ENCODE measurements around the gene GSC.
"Not testable (repeated sequence)": the region's sequence is repeated elsewhere in the genome, so short reads cannot be mapped to it uniquely, and the experiment has no call there.

Gene GSC

GRCh38 chr14:94769391-94770250, at the start of gene GSC:
GSC (minus strand) TSS chr14:94770113; CDS start chr14:94770015, 98 bp downstream.
- DNase-seq: no peak

GRCh38 chr14:94819531-94819930, 49.6 kb upstream of the GSC start:
- no peak for DNase-seq

- DNase-seq: no peak
Measured at GRCh38 chr14:94816113-94816512, 46.2 kb upstream of the GSC start.

GRCh38 chr14:94805680-94806288, 35.9 kb upstream of the GSC start:
- DNase-seq: no peak

- DNase-seq: no peak
Measured at GRCh38 chr14:94801225-94801624, 31.3 kb upstream of the GSC start.

- not testable (repeated sequence) for DNase-seq
Measured at GRCh38 chr14:94800764-94801163, 30.9 kb upstream of the GSC start.

GRCh38 chr14:94797887-94798286, 28.0 kb upstream of the GSC start:
- no peak for DNase-seq

- no peak for DNase-seq
Measured at GRCh38 chr14:94796278-94796677, 26.4 kb upstream of the GSC start.

GRCh38 chr14:94795372-94795771, 25.5 kb upstream of the GSC start:
- no peak for DNase-seq

GRCh38 chr14:94793901-94794300, 24.0 kb upstream of the GSC start:
- DNase-seq: no peak

GRCh38 chr14:94787655-94788054, 17.7 kb upstream of the GSC start:
- no peak for DNase-seq

- DNase-seq: no peak
Measured at GRCh38 chr14:94787092-94787491, 17.2 kb upstream of the GSC start.

GRCh38 chr14:94780536-94781399, 10.9 kb upstream of the GSC start:
- no peak for DNase-seq

GRCh38 chr14:94779713-94780112, 9.8 kb upstream of the GSC start:
- DNase-seq: no peak

GRCh38 chr14:94775871-94776210, 5.9 kb upstream of the GSC start:
- DNase-seq: no peak

- DNase-seq: no peak
Measured at GRCh38 chr14:94775091-94775870, 5.4 kb upstream of the GSC start.

GRCh38 chr14:94774344-94775090, 4.6 kb upstream of the GSC start:
- no peak for DNase-seq

- no peak for DNase-seq
Measured at GRCh38 chr14:94773655-94774343, 3.9 kb upstream of the GSC start.

GRCh38 chr14:94773061-94773648, 3.2 kb upstream of the GSC start:
- DNase-seq: no peak

- DNase-seq: no peak
Measured at GRCh38 chr14:94772548-94772947, 2.6 kb upstream of the GSC start.

GRCh38 chr14:94771906-94772490, 2.1 kb upstream of the GSC start:
- no peak for DNase-seq

Data from CD4-positive, alpha-beta T cell treated with Interleukin-4 for 4 hours (primary cell).